ENCODE measurements around the gene HELLS.

- TF ChIP-seq CTCF (IDR thresholded peaks at IDR 0.05; ENCODE audit: borderline replicate concordance, extremely low read depth, low read length, poor library complexity, severe bottlenecking) = no peak
- TF ChIP-seq EZH2 (IDR thresholded peaks at IDR 0.05; ENCODE audit: borderline replicate concordance, low read depth, low read length, severe bottlenecking) = no peak
These were observed 87.4 kb downstream of the HELLS start for GRCh38 chr10:94632954-94633353.
